Measurements from ENCODE around the gene TMEM258. TPM values are rescaled to one million over a fixed set of nuclear protein-coding genes. Genes with fewer than 3 reads are reported as not detected.

TMEM258 gene
- total and polyA plus RNA-seq, 2 of the 4 experiments (the other 2 are of a cell fraction): 107 to 280 TPM

- H2AK5ac ChIP-seq (ENCODE audit: low read depth, low read length): no peak overlapping the region
- ATAC-seq (ENCODE audit: low read depth) (no peak), DNase-seq (no peak)
- H3K14ac ChIP-seq (replicated peaks; ENCODE audit: low read depth, low read length): no peak overlapping the region
- no peak overlapping the region for H2BK20ac ChIP-seq (ENCODE audit: low read depth, low read length)
- no peak overlapping the region for H4K8ac ChIP-seq (ENCODE audit: low read depth in 2 of 2, low read length in 2 of 2)
- intact Hi-C loops (cut with micrococcal nuclease) (no loop called here), in situ Hi-C loops (cut with MboI; ENCODE audit: low sequenced_read_pairs) (no loop called here), dilution Hi-C loops (cut with HindIII; ENCODE audit: low sequenced_read_pairs, unreplicated experiment) (no loop called here)
- H2AK9ac ChIP-seq (replicated peaks; ENCODE audit: low read depth, low read length, poor library complexity): no peak overlapping the region
- H3K36me3 ChIP-seq (ENCODE audit: control insufficient read depth, insufficient read depth, low read length): peaks cover 1% of the 10 kb centered on the region
- no peak overlapping the region for H3K23ac ChIP-seq (ENCODE audit: low read depth, low read length)
- H3K4me1 ChIP-seq (ENCODE audit: control insufficient read depth, insufficient read depth, low read length): no peaks in the 10 kb centered on the region
- WGBS, 2 experiments (ENCODE audit: extremely low coverage in 2 of 2, insufficient read length in 1 of 2): 80% methylated on average over 29 of the region's 67 CpGs; no CpG with 5 or more reads in 1 of the 2 experiments
- H3K79me1 ChIP-seq (ENCODE audit: low read depth in 1 of 2, low read length in 2 of 2): no peaks in the 10 kb centered on the region
- no peak overlapping the region for H2BK120ac ChIP-seq (ENCODE audit: low read depth, low read length)
- H4K91ac ChIP-seq (ENCODE audit: insufficient read depth, low read depth, low read length): no peak overlapping the region
- H3K56ac ChIP-seq (ENCODE audit: extremely low read depth, insufficient read depth, low read length): no peak overlapping the region
- no peak overlapping the region for H2BK15ac ChIP-seq (ENCODE audit: low read depth, low read length)
- H3K4me3 ChIP-seq (ENCODE audit: insufficient read depth, low read depth, low read length): no peak overlapping the region
- CTCF ChIA-PET: no interaction called here
- H3K9ac ChIP-seq (ENCODE audit: low read depth, low read length): no peak overlapping the region
- no peaks in the 10 kb centered on the region for H3K27me3 ChIP-seq (ENCODE audit: control insufficient read depth, insufficient read depth, low read length)
- H3K4me2 ChIP-seq (ENCODE audit: low read depth, low read length): no peak overlapping the region
- no TSS peak for BruUV-seq (replicated peaks)
- no peak overlapping the region for H2BK5ac ChIP-seq (ENCODE audit: low read depth, low read length, poor library complexity, severe bottlenecking)
- H2AFZ ChIP-seq (replicated peaks; ENCODE audit: low read length, poor library complexity): peak overlapping the region; percentile 7
- H3K9me3 ChIP-seq (ENCODE audit: control insufficient read depth, insufficient read depth, low read length): no peaks in the 10 kb centered on the region
- H4K20me1 ChIP-seq (ENCODE audit: insufficient read depth, low read length): no peaks in the 10 kb centered on the region
- no peak overlapping the region for H3K18ac ChIP-seq (ENCODE audit: low read depth, low read length)
- TF ChIP-seq POLR2A (IDR thresholded peaks at IDR 0.05; ENCODE audit: low read depth, low read length) (no peak), CTCF (conservative IDR thresholded peaks at IDR 0.05; ENCODE audit: low read depth, low read length) (no peak), RAD21 (IDR thresholded peaks at IDR 0.05; ENCODE audit: low read length) (no peak), RCOR1 (IDR thresholded peaks at IDR 0.05; ENCODE audit: insufficient replicate concordance, low read length) (no peak), SMC3 (IDR thresholded peaks at IDR 0.05; ENCODE audit: low read depth, low read length) (no peak), NFE2L2 (IDR thresholded peaks at IDR 0.05; ENCODE audit: low read depth, low read length) (no peak), BHLHE40 (IDR thresholded peaks at IDR 0.05; ENCODE audit: low read depth, low read length) (no peak), RFX5 (IDR thresholded peaks at IDR 0.05; ENCODE audit: low read depth, low read length) (no peak), CEBPB (IDR thresholded peaks at IDR 0.05; ENCODE audit: low read depth, low read length) (no peak), CHD1 (IDR thresholded peaks at IDR 0.05; ENCODE audit: low read depth, low read length) (no peak)
- H3K27ac ChIP-seq (ENCODE audit: insufficient read depth, low read length): no peak overlapping the region
- H3K4ac ChIP-seq (ENCODE audit: low read depth, low read length): no peak overlapping the region
- H3K9me1 ChIP-seq (ENCODE audit: insufficient read depth, low read length): no peaks in the 10 kb centered on the region
- H4K5ac ChIP-seq (ENCODE audit: low read depth, low read length): no peak overlapping the region
- POLR2A ChIA-PET (ENCODE audit: unreplicated experiment): no interaction called here
Observed at GRCh38 chr11:61777234-61778090, 14.9 kb downstream of the TMEM258 start.

Data from IMR-90 (cell line).